Liver (tissue), 9 donors: ENCODE measurements around the gene ANAPC16. TPM values are rescaled to one million over a fixed set of nuclear protein-coding genes. Genes with fewer than 3 reads are reported as not detected.

Source experiments
- DNase-seq: peaks from one replicate; pipeline ENCODE4 v3.0.0-alpha.2; 2017; ENCODE audit warnings: low spot score
- H3K27ac ChIP-seq, 2 donors: one replicate each; pipeline ENCODE4 v1.7.0; 2013; ENCODE audit warnings: inconsistent platforms in 2 of 2, low read length in 2 of 2, control low read depth in 1 of 2, low read depth in 1 of 2, mild to moderate bottlenecking in 1 of 2
- H3K27me3 ChIP-seq, 4 donors: one replicate each; pipeline versions ENCODE4 v1.6.1 to v1.7.0; 2013; ENCODE audit warnings: low read length in 3 of 4, inconsistent platforms in 1 of 4, mild to moderate bottlenecking in 1 of 4, moderate library complexity in 1 of 4; ENCODE audit not compliant: control insufficient read depth in 4 of 4, insufficient read depth in 4 of 4
- H3K36me3 ChIP-seq, 4 donors: one replicate each; pipeline versions ENCODE4 v1.6.1 to v1.7.0; 2013; ENCODE audit warnings: low read length in 3 of 4, mild to moderate bottlenecking in 3 of 4, low read depth in 1 of 4, moderate library complexity in 1 of 4; ENCODE audit not compliant: control insufficient read depth in 4 of 4, insufficient read depth in 3 of 4
- H3K4me1 ChIP-seq, 4 donors: one replicate each; pipeline versions ENCODE4 v1.6.1 to v1.7.0; 2013; ENCODE audit warnings: low read length in 3 of 4, mild to moderate bottlenecking in 3 of 4, moderate library complexity in 1 of 4; ENCODE audit not compliant: control insufficient read depth in 4 of 4, insufficient read depth in 4 of 4
- H3K4me3 ChIP-seq, 3 donors: one replicate each; pipeline versions ENCODE4 v1.6.1 to v1.7.0; 2013; ENCODE audit warnings: low read length in 3 of 3, control low read depth in 1 of 3, low read depth in 1 of 3, mild to moderate bottlenecking in 1 of 3
- H3K9ac ChIP-seq, 2 donors: one replicate each; pipeline ENCODE4 v1.7.0; 2013; ENCODE audit warnings: low read length in 2 of 2, mild to moderate bottlenecking in 2 of 2, moderate library complexity in 2 of 2, control low read depth in 1 of 2, low read depth in 1 of 2
- H3K9me3 ChIP-seq, 4 donors: one replicate each; pipeline versions ENCODE4 v1.6.1 to v1.7.0; 2013; ENCODE audit warnings: low read length in 3 of 4; ENCODE audit not compliant: control insufficient read depth in 4 of 4
- CTCF ChIP-seq: fragments of 150-350 bp; IDR thresholded peaks from 2 replicates; pipeline ENCODE4 v1.5.1; 2017; ENCODE audit warnings: improper control_type of control experiment, low read depth, low read length; ENCODE audit not compliant: missing input control
- EGR1 ChIP-seq, 2 donors: IDR thresholded peaks; 2 replicates each; pipeline ENCODE4 v1.6.1; 2016 to 2018; ENCODE audit warnings: antibody characterized with exemption in 2 of 2, low read depth in 2 of 2
- FOXA1 ChIP-seq: IDR thresholded peaks from 2 replicates; pipeline ENCODE4 v1.6.1; 2016; ENCODE audit warnings: antibody characterized with exemption
- FOXA2 ChIP-seq: IDR thresholded peaks from 2 replicates; pipeline ENCODE4 v1.6.1; 2016; ENCODE audit warnings: antibody characterized with exemption
- GABPA ChIP-seq, 2 donors: IDR thresholded peaks in 1 of 2; conservative IDR thresholded peaks in 1 of 2; 2 replicates each; pipeline ENCODE4 v1.6.1; 2016; ENCODE audit warnings: antibody characterized with exemption in 2 of 2, mild to moderate bottlenecking in 1 of 2, moderate library complexity in 1 of 2
- HNF4A ChIP-seq, 2 donors: conservative IDR thresholded peaks; 2 replicates each; pipeline ENCODE4 v1.6.1; 2016; ENCODE audit warnings: antibody characterized with exemption in 2 of 2, mild to moderate bottlenecking in 2 of 2
- HNF4G ChIP-seq: IDR thresholded peaks from 2 replicates; pipeline ENCODE4 v1.6.1; 2016; ENCODE audit warnings: antibody characterized with exemption
- JUND ChIP-seq, 2 donors: IDR thresholded peaks; 2 replicates each; pipeline ENCODE4 v1.6.1; 2016; ENCODE audit warnings: antibody characterized with exemption in 2 of 2
- MAX ChIP-seq: IDR thresholded peaks from 2 replicates; pipeline ENCODE4 v1.6.1; 2016; ENCODE audit warnings: antibody characterized with exemption
- NR2F2 ChIP-seq: IDR thresholded peaks from 2 replicates; pipeline ENCODE4 v1.6.1; 2016; ENCODE audit warnings: antibody characterized with exemption
- RAD21 ChIP-seq, 2 donors: IDR thresholded peaks; 2 replicates each; pipeline ENCODE4 v1.6.1; 2016; ENCODE audit warnings: antibody characterized with exemption in 2 of 2, mild to moderate bottlenecking in 2 of 2
- REST ChIP-seq: IDR thresholded peaks from 2 replicates; pipeline ENCODE4 v1.6.1; 2016; ENCODE audit warnings: antibody characterized with exemption, mild to moderate bottlenecking
- RXRA ChIP-seq, 2 donors: IDR thresholded peaks; 2 replicates each; pipeline ENCODE4 v1.6.1; 2017 to 2018; ENCODE audit warnings: antibody characterized with exemption in 2 of 2, mild to moderate bottlenecking in 1 of 2
- SP1 ChIP-seq: IDR thresholded peaks from 2 replicates; pipeline ENCODE4 v1.6.1; 2018; ENCODE audit warnings: antibody characterized with exemption, mild to moderate bottlenecking
- TAF1 ChIP-seq: conservative IDR thresholded peaks from 2 replicates; pipeline ENCODE4 v1.6.1; 2016; ENCODE audit warnings: antibody characterized with exemption, mild to moderate bottlenecking
- YY1 ChIP-seq: IDR thresholded peaks from 2 replicates; pipeline ENCODE4 v1.6.1; 2016; ENCODE audit warnings: antibody characterized with exemption, mild to moderate bottlenecking
- WGBS: extraction: QIAGEN DNeasy Blood & Tissue Kit; methylation state at CpG from one replicate; pipeline ENCODE4 v1.1.7; 2013; 5-methylcytosine and 5-hydroxymethylcytosine counted together
- polyA plus RNA-seq, 2 donors: library from polyadenylated mRNA; stranded (reverse) in 1 of 2; unstranded in 1 of 2; fragments of 200-250 nt in 1 of 2; fragments of >200 nt in 1 of 2; fragmentation: Nextera tagmentation in 1 of 2; extraction: Ambion mirVana in 1 of 2; gene quantifications; one replicate each; pipeline versions ENCODE4 v1.2.1 to v1.2.3, GENCODE V29; 2013 to 2015
- total RNA-seq, 2 donors: library from RNA; depleted of rRNA; stranded (reverse); fragments of >200 nt; gene quantifications; one replicate each; pipeline ENCODE4 v1.2.3, GENCODE V29; 2014
- TF ChIP-seq, protein P1 (sequence below): IDR thresholded peaks from 2 replicates; pipeline ENCODE4 v1.6.1; 2016; ENCODE audit warnings: antibody characterized with exemption
- TF ChIP-seq, protein P2 (sequence below): IDR thresholded peaks from 2 replicates; pipeline ENCODE4 v1.6.1; 2016; ENCODE audit warnings: antibody characterized with exemption
- donor health status: healthy.
- donor health status: healthy.
- donor health status: healthy.
- donor health status: healthy.
- donor health status: healthy.

ANAPC16 gene
- total and polyA plus RNA-seq, 4 donors: 36.8 to 96.3 (median 55.6) TPM

DNA sequence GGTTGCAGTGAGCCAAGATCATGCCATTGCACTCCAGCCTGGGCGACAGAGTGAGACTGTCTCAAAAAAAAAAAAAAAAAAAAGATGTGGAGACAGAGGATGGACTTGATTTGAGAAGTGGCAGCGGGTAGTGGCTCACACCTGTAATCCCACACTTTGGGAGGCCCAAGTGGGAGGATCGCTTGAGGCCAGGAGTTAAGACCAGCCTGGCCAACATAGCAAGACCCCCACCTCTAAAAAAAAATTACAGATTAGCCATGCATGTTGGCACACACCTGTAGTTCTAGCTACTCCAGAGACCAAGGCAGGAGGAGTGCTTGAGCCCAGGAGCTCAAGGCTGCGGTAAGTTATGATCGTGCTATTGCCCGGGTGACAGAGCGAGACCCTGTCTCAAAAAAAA is 24.6 kb downstream of the ANAPC16 start (continued):
- TF ChIP-seq CTCF (no peak), HNF4G (no peak), FOXA2 (no peak), NR2F2 (no peak), EGR1 (IDR thresholded peaks at IDR 0.05; ENCODE audit: low read depth in 2 of 2) (no peak), TAF1 (no peak), SP1 (no peak)

DNA sequence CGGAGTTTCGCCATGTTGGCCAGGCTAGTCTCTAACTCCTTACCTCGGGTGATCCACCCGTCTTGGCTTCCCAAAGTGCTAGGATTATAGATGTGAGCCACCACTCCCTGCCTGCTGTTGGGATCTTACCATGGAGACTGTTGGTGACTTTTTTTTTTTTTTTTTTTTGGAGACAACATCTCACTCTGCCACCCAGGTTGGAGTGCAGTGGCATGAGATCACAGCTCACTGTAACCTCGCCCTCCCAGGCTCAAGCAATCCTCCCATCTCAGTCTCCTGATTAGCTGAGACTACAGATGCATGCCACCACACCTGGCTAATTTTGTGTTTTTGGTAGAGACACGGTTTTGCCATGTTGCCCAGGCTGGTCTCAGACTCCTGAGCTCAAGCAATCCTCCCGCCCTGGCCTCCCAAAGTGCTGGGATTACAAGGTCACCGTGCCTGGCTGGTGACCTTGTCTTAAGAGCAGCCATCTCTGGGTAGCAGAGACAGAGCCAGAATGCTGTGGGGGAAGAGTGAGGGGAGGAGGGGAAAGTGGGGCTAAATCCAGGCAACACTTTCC is 26.0 kb downstream of the ANAPC16 start:
- no peaks in the 10 kb centered on the region for H3K27me3 ChIP-seq

More for the DNA sequence above, 26.0 kb downstream of the ANAPC16 start:
- 94% methylated on average over 8 of the region's 8 CpGs for WGBS
- H3K27ac ChIP-seq: no peak overlapping the region
- H3K36me3 ChIP-seq: no peaks in the 10 kb centered on the region
- H3K9me3 ChIP-seq: no peaks in the 10 kb centered on the region
- DNase-seq: no peak
- TF ChIP-seq JUND (IDR thresholded peaks at IDR 0.05) (no peak), MAX (no peak), GABPA (IDR thresholded peaks at IDR 0.05 in 1 of 2, conservative IDR thresholded peaks at IDR 0.05 in 1 of 2) (no peak), SP1 (no peak), HNF4G (no peak), EGR1 (IDR thresholded peaks at IDR 0.05; ENCODE audit: low read depth in 2 of 2) (no peak), FOXA1 (no peak), RXRA (IDR thresholded peaks at IDR 0.05) (no peak), HNF4A (conservative IDR thresholded peaks at IDR 0.05) (no peak), CTCF (no peak), REST (no peak), NR2F2 (no peak), TAF1 (no peak), YY1 (no peak), RAD21 (IDR thresholded peaks at IDR 0.05) (no peak)
- TF ChIP-seq, protein P1, sequence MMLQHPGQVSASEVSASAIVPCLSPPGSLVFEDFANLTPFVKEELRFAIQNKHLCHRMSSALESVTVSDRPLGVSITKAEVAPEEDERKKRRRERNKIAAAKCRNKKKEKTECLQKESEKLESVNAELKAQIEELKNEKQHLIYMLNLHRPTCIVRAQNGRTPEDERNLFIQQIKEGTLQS: no peak
- TF ChIP-seq, protein P2, sequence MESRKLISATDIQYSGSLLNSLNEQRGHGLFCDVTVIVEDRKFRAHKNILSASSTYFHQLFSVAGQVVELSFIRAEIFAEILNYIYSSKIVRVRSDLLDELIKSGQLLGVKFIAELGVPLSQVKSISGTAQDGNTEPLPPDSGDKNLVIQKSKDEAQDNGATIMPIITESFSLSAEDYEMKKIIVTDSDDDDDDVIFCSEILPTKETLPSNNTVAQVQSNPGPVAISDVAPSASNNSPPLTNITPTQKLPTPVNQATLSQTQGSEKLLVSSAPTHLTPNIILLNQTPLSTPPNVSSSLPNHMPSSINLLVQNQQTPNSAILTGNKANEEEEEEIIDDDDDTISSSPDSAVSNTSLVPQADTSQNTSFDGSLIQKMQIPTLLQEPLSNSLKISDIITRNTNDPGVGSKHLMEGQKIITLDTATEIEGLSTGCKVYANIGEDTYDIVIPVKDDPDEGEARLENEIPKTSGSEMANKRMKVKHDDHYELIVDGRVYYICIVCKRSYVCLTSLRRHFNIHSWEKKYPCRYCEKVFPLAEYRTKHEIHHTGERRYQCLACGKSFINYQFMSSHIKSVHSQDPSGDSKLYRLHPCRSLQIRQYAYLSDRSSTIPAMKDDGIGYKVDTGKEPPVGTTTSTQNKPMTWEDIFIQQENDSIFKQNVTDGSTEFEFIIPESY: no peak
- peaks cover 0 to 13% (median 6%) of the 10 kb centered on the region in 4 donors for H3K4me1 ChIP-seq
- no peak overlapping the region for H3K4me3 ChIP-seq
- no peak overlapping the region for H3K9ac ChIP-seq
